Medulla oblongata (tissue), 1 donor: Measurements from ENCODE around the gene FAM163B.
A peak's percentile ranks its signal among the peaks of the same experiment; 100 is the strongest.
"Not testable (repeated sequence)": the region's sequence is repeated elsewhere in the genome, so short reads cannot be mapped to it uniquely, and the experiment has no call there.

ENCODE experiments used
- DNase-seq: peaks from one replicate; pipeline ENCODE4 v3.0.0-alpha.2; 2015; ENCODE audit errors: extremely low spot score

The FAM163B gene

DNA sequence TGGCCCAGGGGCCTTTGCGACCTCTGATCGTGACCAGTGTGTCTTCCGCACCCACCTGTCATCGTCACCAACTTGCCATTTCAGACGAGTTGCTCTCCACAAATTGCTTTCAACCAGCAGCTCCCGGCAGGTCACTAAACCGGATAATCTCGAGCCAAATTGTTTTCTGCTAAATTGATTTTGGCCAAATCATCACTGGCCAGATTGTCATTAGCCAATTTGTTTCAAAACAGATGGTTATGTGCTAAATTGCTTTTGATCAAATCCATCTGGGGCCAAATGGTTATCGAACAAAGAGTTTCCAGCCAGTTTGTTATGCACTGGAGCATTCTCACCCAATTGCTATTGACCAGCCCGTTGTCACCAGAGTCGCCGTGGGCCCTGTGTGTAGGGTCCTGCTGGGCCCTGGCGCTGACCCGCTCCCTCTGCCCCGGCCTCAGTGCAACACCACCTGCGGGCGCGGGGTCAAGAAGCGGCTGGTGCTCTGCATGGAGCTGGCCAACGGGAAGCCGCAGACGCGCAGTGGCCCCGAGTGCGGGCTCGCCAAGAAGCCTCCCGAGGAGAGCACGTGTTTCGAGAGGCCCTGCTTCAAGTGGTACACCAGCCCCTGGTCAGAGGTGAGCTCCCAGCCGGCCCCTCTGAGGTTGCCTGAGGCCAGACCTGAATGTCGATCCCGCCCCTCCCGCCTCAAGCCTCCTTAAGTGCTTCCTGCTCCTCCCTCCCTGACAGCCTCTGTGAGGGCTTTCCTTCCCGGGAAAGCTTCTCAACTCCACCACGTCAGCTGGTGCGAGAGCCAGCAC, 39.1 kb downstream of the FAM163B start:
- DNase-seq, result no peak

DNA sequence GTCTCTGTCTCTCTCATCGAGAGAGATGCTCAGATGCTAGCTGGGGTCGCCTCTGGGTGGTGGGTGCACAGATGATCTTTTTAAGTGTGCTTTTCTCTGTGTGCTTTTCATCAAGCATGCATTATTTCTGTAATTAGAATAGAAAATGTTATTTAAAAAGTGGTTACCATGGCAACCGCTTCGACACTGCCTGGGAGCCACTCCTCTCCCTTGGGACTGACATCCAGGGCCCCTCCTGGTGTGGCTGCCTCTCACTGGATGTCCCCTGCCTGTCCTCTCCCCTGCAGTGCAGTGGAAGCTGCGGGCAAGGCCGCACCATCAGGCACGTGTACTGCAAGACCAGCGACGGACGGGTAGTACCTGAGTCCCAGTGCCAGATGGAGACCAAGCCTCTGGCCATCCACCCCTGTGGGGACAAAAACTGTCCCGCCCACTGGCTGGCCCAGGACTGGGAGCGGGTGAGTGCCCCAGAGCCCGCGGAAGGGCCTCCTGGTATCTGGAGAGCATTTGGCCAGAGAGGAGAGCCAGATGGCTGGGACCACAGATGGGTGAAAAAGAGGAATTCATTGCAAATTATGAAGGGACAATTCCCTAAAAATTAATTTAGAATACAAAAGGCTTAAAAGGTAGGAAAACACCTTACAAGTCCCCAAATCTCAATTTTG, 39.9 kb downstream of the FAM163B start:
- DNase-seq, result no peak

DNA sequence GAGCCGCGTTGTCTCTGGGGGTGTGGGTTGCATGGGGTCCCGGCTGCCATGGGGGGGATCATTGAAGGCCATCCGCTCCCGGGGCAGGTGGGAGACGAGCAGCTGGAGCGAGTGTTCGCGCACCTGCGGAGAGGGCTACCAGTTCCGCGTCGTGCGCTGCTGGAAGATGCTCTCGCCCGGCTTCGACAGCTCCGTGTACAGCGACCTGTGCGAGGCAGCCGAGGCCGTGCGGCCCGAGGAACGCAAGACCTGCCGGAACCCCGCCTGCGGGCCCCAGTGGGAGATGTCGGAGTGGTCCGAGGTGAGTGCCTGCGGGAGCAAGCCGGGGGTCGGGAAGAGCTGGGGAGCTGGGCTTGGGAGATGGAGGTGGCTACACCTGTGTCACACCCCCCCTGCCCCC, 41.0 kb downstream of the FAM163B start:
- no peak for DNase-seq

DNA sequence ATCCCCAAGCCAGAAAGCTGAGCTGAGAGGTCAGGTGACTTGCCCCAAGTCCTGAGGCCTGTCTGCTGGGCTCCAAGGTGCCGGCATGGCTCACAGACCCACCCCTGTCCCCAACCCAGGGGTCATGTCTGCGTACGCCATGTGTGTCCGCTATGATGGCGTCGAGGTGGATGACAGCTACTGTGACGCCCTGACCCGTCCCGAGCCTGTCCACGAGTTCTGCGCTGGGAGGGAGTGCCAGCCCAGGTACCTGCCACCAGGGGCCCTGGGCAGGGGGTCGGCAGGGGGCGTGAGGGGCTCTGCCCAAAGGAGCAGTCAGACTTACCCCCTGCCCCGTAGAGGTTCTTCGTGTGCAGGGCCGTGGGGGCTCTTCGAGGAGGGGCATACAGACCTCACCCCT, 42.4 kb downstream of the FAM163B start:
- no peak for DNase-seq

DNA sequence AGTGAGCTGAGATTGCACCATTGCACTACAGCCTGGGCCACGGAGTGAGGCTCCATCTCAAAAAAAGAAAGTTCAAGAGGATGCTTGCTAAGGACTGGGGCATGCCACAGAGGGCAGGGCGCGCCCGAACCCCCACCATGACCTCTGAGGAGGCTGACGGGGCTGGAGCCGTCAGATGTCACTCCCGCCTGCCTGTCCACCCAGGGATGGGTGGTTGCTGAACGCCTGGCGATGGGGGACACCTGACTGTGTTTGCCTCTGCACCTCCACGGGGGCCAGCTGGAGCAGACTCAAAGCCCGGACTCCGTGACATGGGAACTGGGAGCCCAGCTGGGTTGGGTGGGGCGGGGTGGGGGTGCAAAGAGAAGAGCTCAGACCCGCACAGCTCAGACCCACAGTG, 42.8 kb downstream of the FAM163B start:
- no peak for DNase-seq

DNA sequence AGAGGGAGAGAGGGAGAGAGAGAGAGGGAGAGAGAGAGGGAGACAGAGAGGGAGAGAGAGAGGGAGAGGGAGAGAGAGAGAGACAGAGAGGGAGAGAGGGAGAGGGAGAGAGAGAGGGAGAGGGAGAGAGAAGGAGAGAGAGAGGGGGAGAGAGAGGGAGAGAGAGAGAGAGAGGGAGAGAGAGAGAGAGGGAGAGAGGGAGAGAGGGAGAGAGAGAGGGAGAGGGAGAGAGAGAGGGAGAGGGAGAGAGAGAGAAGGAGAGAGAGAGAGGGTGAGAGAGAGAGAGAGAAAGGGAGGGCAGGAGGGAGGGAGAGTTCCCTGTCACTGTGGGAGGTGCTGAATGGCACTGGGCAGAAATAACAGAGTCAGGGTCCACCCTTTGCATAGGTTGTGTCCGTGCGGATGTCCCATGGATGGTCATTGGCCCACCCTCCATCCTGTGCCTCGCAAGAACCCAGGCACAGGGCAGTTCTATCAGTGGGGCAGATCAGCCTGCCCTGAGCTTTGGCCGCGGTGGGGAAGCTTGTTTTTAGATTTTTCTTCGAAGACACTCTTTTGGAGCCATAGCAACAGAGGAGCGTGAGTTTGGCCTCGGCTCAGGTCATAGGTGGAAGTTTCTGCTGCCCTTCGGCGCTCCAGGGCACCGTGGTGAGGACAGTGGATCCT, 44.6 kb downstream of the FAM163B start:
- DNase-seq, result no peak

DNA sequence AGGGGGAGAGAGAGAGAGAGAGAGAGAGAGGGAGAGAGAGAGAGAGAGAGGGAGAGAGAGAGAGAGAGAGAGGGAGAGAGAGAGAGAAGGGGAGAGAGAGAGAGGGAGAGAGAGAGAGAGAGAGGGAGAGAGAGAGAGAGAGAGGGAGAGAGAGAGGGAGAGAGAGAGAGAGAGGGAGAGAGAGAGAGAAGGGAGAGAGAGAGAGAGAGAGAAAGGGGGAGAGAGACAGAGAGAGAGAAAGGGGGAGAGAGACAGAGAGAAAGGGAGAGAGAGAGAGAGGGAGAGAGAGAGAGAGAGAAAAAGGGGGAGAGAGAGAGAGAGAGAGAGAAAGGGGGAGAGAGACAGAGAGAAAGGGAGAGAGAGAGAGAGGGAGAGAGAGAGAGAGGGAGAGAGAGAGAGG, 45.4 kb downstream of the FAM163B start:
- DNase-seq, result not testable (repeated sequence)

DNA sequence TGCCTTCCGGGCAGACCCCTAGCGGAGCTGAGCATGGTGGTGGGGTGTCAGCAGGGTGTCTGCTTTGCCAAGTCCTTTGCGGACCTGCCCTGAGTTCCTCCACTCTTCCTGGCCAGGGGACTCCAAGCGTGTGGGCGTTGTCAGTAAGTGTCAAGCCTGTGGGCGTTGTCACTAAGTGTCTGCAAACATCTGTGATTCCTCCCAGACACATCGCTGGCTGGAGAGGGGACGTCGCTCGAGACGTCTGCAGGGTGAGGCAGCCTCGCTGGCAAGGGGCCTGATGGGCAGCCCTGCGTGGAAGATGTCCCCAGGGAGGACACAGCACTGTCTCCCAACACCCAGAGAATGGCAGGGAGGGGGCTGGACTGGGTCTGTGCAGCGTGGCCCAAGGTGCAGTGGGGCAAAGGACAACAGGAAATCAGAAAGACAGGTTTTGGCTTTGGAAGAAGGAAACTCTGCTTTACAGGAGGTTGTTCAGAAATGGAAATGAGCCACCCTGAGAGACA, 45.8 kb downstream of the FAM163B start:
- no peak for DNase-seq

DNA sequence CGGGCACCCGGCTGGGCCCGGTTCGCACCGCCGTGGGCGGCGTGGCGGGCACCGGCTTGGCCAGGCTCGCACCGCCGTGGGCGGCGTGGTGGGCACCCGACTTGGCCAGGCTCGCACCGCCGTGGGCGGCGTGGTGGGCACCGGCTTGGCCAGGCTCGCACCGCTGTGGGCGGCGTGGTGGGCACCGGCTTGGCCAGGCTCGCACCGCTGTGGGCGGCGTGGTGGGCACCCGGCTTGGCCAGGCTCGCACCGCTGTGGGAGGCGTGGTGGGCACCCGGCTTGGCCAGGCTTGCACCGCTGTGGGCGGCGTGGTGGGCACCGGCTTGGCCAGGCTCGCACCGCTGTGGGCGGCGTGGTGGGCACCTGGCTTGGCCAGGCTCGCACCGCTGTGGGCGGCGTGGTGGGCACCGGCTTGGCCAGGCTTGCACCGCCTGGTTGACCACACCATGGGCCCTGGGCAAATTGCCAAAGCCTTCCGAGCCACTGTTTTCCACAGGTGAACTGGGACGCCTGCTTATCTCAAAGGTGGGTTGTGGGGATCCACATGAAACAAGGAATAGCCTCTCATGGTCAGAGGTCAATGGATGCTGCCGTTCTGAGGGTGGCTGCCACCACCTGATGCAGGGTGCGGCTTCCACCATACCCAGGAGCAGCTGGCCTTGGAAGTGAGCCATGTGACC, 46.4 kb downstream of the FAM163B start:
- no peak for DNase-seq

DNA sequence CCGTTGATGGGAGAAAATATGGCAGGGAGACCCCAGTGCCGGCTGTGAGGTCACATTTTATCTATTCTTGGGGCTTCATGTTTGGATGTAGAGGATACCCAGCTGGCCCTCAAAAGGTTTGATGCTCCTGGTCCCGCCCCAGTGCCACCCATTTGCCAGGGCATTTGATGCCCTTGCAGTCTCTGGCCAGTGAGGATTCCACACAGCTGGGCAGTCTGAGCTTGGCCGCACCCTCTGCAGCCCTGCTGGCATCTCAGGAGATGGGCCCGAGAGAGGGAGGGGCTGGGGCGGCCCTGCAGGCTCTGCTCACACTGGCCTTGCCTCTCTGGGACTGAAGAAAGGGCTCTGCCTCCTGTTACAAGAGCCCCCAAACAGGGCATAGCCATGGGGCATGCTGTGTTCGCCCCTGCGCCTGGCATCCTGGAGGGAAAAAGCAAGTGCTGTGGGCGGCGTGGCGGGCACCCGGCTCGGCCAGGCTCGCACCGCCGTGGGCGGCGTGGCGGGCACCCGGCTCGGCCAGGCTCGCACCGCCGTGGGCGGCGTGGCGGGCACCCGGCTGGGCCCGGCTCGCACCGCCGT, 47.1 kb downstream of the FAM163B start:
- no peak for DNase-seq

DNA sequence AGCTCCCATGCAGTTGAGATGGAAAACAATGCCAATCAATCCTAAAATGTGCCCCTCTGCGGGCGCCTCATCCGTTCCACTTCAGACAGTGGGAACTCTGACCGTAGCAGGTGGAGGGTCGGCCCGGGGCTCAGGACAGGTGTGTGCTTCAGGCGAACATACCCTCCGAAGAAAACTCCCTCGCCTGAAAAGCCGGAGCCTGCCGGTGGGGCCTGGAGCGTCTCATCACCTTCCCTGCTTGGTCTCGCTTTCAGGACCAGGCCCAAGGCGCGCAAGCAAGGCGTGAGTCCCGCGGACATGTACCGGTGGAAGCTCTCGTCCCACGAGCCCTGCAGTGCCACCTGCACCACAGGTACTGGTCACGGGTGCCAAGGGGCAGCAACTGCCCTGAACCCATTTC, 48.2 kb downstream of the FAM163B start:
- no peak for DNase-seq

DNA sequence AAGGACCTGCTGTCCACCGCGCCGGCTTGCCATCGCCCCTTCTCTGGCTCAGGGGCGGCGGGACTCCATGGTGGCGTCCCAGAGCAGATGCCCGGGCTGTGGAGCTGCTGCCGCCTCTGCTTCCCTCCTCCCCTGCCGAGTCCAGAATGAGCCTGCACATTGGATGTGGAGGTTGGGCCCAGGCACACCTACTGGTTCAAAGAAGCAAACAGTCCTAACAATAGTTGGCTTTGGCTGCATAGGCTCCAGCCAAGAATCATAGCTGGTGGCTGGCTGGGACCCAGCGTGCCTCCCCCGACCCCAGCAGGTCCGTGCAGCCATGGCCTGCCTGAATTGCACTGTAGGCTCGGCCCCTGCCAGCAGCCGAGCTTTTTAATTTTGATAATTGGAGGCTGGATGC, 48.9 kb downstream of the FAM163B start:
- DNase-seq, result no peak

DNA sequence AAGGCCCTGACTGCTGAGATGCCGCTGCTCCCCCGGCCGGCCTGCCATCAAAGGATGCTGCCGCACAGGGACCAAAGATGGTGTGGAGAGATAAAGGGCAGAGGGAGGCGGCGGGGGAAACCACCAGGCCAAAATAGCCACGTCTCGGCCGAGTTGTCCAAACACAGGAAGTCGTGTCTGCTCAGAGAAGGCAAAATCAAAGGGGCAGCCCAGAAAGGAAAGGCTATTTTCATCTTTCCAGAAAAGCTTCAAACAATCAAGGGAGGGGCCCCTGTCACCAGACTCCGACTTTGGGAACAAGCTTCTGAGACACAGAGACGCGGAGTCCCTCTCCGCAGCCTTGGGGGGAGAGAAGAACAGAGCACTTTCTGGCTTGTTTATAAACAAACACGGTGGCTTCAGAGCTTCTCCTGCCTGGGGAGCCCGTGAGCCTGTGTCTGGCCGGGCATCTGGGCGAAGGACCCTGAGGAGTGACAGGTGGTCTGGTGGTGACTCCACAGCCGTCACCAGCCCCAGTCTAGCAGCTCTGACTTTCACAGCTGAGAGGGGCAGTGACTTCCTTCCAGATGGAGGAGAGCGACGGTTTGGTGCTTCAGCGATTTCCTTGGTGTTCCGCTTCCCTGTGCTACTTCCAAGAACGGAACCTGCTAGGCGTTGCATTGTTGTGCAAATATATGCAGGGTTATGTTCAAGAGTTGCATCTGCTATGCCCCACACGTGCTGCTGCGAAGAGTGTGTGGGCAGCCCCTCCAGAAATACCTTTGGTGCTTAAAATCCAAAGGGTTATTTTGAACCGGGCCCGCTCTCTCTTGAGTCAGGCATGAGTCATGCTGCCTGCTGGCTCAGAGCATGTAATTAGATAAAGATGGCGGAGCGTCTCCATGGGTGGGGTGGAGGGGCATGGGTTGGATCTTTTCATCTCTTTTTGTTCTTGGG, 50.7 kb downstream of the FAM163B start:
- DNase-seq, result peak; percentile 67

DNA sequence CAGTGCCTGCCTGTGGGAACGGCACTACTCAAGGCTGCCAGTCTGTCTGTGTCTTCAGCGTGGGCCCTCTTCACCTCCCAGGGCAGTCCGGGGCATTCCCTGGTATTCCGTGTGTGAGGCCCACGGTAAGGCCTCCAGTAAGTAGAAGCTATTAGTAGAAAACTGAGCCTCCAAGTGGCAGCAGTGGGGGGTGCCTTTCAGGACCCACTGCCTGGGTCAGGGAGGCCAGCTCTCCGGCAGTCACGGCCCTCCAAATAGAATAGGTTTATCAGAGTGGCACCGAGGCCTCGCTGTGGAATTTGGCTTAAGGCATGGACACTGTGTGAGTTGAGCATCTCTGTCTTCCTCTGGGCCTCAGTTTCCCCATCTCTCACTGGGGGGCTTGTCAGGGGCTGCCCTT, 51.6 kb downstream of the FAM163B start:
- no peak for DNase-seq

DNA sequence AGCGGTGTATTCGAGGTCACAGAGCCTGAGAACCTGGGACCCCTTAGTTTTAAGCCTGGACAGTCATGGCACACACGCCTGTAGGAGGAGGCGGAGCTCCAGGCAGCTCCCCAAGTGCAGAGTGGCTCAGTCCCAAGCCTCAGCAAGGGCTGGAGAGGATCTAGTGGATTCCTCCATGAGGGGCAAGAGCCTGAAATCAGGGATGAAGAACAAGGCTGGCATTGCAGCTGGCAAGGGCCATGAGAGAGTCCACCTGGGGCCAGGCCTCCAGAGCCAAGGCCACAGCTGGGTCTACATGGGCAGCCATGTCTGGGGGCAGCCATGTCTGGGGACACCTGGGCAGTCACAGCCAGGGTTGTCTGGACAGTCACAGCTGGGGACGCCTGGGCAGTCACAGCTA, 52.8 kb downstream of the FAM163B start:
- no peak for DNase-seq

DNA sequence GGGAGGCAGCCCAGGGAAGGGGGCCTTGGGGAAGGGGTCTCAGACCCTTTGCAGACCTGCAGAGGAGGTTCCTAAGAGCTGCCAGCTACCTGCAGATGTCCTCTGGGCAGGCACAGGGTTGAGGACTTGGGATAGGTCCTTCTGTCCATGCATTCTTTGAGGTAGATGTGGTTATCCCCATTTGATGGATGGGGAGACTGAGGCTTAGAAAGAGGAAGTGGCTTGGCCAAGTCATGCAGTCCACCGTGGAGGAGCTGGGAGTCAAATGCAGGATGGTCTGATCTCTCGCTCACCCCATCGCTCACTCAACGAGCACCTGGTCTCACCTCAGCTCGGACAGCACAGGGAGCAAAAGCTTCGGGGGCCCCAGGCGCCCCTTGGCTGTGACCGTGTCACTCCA, 54.5 kb downstream of the FAM163B start:
- DNase-seq, result no peak

DNA sequence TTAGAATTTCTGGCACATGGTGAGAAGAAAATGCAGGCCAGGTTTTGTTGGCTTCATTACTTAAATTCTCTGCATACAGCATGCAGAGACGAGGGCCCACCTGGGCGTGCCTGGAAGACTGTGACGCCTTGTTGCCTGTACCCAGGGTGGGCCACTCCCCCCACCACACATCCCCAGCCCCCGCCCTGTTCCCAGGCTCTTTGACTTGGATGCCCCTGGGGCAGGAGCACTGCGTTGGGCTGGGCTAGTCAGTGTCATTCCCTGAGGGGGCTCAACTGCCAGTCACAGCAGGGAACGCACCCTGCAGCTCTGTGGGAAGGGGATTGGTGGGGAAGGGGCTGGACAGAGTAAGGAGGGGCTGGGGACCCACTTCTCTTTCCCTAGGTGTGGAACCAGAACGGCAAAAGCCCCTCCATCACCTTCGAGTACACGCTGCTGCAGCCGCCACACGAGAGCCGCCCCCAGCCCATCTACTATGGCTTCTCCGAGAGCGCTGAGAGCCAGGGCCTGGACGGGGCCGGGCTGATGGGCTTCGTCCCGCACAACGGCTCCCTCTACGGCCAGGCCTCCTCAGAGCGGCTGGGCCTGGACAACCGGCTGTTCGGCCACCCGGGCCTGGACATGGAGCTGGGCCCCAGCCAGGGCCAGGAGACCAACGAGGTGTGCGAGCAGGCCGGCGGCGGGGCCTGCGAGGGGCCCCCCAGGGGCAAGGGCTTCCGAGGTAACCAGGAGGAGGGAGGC, 55.0 kb downstream of the FAM163B start:
- DNase-seq, result no peak

DNA sequence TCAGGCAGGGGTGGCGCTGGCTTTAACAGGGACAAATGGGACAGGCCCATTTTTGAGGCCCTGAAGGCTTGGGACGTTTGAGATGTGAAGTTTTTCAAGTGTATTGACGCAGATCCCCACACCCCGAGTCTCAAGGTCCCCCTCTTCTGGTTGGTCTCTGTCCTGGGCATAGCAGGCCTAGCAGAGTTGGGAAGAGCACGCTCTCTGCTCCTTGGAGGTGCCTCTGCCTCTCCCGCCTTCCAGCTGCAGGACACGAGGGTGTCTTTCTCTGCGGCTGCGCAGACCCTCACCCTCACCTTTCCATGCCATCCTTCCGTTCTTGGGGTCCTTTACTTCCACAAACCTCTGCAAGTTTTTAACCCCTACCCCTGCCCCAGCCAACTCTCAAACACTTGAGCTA, 56.1 kb downstream of the FAM163B start:
- DNase-seq, result no peak

DNA sequence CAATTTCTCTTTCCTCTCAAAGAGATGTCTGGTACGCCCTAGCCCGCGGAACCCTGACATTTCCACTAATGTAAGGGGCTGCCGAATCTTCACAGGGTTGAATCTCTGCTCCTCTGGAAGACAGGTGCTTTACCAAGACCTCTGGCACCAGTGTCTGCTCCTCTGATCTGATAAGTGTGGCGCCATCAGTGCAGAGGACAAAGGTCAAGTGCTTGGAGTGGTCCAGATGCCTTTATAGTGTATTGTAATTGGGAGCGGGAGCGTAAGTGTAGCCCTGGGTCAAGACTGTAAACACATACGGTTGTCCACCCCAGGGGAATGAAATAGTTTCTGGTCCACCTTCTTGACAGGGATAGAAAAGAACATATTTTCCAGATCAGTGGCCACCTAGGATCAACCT, 57.0 kb downstream of the FAM163B start:
- no peak for DNase-seq

DNA sequence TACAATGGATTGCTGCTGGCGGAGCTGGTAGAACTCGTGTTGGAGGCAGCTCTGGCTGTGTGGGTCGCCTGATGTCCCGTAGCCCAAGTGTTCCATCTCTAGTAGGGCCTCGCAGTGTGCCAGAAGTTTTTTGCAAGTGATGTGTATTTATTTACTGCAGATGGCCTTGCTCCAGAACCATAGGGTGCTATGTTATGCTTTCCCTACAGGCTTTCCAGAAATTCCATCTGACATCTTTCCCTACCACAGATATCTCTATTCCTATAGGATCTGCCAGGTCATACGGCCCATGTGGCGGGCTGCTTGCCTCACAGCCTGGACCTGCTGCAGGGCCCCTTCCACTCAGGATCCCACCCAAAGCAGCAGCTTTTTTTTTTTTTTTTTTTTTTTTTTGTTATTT, 57.7 kb downstream of the FAM163B start:
- no peak for DNase-seq
